HG03575 (cell line): ENCODE measurements around the gene PDCD1.

Experiments
- ATAC-seq: cut with Tn5 transposase; IDR thresholded peaks from one replicate; pipeline ENCODE4 v1.9.1; 2021; ENCODE audit not compliant: unreplicated experiment, insufficient number of reproducible peaks, low FRiP score; ENCODE audit errors: extremely low read depth

Gene PDCD1

GRCh38 chr2:241855888-241856422, 2.7 kb downstream of the PDCD1 start:
- ATAC-seq: no peak

DNA sequence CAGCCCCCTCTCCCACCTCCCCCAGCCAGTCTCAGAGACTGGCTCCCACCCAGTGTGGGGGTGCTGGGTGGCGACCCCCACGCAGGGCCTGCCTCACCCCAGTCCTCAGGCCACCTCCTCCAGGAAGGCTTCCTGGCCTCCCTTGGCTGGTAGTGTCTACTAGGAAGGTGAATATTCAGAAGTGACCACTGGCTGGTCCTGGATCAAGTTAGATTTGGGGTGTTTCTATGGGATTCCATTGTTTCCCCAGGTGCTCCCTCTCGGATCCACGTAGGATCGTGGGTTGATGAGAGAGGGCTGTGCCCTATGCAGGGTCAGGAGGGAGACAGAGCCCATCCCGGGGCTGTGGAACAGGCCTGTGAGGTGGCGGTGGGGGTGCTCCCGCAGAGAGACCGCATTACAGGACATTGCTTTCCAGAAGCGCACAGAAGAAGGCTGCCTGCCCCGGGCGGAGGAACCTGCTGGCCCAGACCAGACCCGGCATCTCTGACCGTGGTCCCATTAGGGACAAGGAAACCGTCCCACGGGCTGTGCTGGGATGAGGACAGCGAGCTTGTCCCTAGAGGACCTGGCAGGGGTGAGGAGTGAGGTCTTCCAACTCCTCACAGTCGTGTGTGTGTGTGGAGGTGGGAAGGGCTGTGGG, 3.3 kb downstream of the PDCD1 start:
- ATAC-seq: no peak

DNA sequence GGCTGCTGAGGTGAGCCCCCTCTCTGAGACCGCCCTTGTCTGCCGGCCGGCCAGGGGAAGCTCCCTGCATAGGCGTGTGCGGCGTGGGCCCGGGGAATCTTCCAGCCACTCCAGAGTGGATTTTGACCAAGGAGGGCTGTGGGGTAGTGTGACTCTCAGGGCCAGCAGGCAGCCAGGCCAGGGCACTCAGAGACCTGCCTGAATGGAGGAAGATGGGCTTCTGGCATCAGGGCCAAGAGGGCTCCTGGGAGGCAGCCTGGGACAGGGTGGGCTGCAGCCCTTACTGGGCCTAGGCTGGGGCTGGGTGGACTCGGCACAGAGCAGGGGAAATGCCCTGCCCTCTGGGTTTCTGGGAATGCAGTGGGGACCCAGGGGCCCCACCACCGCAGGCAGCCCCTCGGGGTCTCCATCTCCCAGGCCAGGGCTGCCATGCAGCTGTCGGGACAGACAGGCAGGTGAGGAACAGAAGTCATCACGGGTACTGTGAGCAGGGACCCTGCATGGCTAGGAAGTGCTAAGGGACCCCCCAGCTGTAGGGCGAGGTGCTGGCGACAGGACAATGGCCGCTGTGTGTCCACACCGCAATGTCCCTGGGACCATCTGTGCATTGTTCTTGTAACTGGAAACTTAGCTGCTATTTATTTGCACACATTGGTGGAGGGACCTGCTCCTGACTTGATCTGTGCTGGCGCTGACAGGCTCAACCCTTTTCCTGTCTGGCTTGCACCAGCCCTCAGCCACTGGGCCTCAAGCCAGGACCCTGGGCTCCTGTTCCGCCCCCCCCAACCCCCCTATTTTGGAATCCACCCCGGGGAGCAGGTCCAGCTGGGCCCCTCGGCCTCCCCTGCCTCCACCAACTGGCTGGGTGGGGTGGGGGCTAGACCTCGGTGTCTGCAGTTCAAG, 4.1 kb downstream of the PDCD1 start:
- no peak for ATAC-seq

GRCh38 chr2:241853651-241854341, 4.9 kb downstream of the PDCD1 start:
- no peak for ATAC-seq

DNA sequence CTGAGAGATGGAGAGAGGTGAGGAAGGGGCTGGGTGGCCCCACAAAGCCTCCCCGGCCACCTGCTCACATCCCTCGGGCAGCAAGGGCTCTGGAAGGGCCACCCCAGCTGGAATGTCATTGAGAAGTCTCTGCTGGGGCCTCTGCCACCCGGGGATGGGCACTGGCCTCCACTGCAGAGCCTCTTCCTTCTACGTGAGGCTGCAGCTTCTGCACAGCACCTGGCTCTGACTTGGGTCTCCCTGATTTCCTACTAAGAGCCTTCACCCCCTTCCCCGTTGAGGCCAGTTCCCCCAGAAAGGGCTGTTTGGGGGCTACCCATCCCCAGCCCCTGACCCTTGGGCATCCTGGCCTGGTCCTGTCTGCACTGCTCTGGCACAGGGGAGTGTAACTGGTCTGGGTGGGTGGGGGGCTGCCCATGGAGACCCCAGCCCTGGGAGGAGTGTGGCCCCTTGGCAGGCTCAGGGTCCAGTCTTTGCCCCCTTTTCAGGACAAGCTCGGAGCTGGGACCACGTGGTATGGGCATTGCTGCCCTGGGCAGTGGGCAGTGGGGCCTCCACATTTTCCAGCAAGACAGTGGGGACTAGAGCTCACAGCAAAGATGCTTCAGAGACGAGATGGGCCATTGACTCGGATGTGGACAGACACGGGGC, 5.6 kb downstream of the PDCD1 start:
- ATAC-seq: no peak

GRCh38 chr2:241852116-241852980, 6.3 kb downstream of the PDCD1 start:
- no peak for ATAC-seq

- no peak for ATAC-seq
Observed at GRCh38 chr2:241851325-241852115, 7.2 kb downstream of the PDCD1 start.

DNA sequence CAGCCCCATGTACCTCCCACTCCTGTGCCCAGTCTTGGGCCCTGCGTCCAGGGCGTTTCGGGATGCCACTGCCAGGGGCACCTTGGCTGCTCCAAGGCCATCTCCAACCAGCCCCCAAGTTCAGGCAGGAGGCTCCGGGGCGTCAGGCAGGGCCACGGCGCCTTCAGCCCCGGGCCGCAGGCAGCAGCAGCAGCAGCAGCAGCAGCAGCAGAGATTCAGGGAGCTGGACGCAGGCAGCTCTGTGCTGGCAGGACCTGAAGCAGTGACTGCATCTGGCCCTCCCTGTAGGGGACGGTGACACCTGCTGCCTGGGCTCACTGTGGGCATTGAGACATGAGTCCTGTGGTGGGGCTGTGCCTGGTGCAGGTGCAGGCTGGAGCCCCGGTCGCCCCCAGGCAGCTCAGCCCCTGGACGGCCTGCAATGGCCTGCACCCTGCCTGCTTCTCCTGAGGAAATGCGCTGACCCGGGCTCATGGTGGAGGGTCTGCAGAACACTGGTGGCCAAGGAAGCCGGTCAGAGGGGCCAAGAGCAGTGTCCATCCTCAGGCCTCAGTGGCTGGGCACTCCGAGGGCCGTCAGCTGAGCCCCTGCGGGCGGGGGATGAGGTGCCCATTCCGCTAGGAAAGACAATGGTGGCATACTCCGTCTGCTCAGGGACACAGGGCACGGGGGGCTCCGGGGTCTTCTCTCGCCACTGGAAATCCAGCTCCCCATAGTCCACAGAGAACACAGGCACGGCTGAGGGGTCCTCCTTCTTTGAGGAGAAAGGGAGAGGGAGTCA, 8.0 kb downstream of the PDCD1 start:
- ATAC-seq: no peak

GRCh38 chr2:241849616-241850543, 8.8 kb downstream of the PDCD1 start:
- no peak for ATAC-seq

- ATAC-seq: no peak
Observed at GRCh38 chr2:241848761-241849615, 9.7 kb downstream of the PDCD1 start.

GRCh38 chr2:241846406-241846805, 12.3 kb downstream of the PDCD1 start:
- ATAC-seq: no peak

DNA sequence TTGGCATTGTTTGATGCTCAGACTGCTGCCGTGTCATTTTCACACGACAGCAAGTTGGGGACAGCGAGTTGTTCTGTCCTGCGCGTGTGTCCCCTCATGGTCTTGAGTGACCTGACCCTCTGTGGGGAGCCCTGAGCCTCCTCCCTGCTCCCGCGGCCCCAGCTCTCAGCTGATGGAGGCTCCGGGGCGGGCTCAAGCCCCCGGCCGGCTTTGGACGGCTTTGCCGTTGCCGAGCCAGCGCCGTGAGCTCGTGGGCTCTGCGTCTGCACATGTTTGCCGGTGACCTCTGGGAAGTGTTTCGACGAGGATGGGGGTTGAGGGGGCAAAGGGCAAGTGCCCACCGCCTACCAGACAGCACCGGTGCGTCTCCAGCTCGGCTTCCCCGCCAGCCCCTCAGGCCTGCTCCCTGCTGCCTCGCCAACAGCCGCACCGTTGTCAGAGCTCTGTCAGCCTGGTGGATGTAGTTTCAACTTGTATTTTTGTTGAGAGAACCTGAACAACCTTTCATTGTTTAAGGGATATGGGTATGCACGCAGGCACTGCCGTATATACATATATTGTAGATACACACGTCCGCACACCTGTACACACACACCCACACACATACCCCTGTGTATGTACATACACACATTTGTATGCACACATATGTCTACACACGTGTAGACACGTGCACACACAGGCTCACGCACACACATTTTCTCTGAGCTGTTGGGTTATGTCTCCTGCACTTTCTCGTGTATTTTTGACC, 13.7 kb downstream of the PDCD1 start:
- no peak for ATAC-seq

- ATAC-seq: no peak
Observed at GRCh38 chr2:241844066-241844728, 14.5 kb downstream of the PDCD1 start.
